Skeletal muscle cell (primary cell): ENCODE measurements around the gene KCNJ9.

ENCODE experiments used
- DNase-seq: peaks from one replicate; pipeline ENCODE4 v3.0.0-alpha.2; 2010; ENCODE audit warnings: low read depth
- H3K4me3 ChIP-seq: 2 replicates; pipeline ENCODE4 v1.5.1; 2011; ENCODE audit warnings: low read depth, mild to moderate bottlenecking, control low read depth, low read length, moderate library complexity

The KCNJ9 gene

DNA sequence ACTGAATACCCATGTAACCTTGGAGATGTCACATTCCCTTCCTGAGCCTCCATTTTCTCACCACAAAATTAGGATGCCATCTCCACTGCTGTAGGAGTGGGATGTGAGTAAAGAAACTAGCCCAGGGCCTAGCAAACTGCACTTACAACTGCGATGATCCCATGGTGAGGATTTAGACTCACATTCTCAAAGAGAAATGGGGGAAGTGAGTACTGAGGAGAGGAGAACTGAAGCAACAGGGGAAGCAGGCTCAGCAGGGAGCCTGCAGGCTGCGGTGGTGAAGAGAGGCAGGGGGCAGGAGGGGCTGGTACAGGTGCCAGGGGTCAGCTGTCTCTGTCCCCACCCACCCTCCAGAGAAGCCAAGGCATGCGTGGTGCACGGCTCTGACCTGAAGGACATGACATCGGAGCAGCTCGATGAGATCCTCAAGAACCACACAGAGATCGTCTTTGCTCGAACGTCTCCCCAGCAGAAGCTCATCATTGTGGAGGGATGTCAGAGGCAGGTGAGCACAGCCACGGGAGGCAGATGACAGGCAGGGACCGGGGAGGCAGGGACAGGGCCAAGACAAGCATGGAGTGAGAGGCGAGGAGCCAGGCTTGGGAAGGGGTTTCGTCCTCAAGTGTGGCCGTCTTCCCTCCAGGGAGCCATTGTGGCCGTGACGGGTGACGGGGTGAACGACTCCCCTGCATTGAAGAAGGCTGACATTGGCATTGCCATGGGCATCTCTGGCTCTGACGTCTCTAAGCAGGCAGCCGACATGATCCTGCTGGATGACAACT lies 53.6 kb downstream of the KCNJ9 start:
- no peak overlapping the region for H3K4me3 ChIP-seq
- DNase-seq = no peak

DNA sequence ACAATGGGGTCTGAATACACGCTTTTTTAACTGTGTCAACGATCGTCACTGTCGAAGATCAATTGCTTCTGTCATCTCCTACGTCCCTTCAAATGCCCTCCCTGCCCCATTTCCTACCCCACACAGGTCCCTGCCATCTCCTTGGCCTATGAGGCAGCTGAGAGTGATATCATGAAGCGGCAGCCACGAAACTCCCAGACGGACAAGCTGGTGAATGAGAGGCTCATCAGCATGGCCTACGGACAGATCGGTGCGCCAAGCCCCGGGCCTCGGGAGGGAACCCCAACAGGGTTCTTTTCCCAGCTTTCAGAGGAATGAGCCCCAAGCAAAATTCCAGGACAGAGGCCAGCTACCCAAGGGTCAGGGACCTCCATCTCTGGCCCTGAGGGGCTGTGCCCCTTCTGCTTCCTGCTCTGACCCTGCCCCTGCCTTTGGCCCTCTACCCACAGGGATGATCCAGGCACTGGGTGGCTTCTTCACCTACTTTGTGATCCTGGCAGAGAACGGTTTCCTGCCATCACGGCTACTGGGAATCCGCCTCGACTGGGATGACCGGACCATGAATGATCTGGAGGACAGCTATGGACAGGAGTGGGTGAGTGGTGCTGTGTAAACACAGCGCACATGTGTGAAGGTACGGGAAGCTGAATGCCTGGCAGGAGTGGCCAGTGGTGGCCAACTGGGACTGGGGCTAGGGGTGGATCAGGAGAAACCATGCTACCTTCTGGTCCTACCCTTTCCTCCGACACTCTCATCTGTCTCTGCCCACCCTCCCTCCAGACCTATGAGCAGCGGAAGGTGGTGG lies 55.0 kb downstream of the KCNJ9 start:
- DNase-seq = no peak
- no peak overlapping the region for H3K4me3 ChIP-seq

- no peak overlapping the region for H3K4me3 ChIP-seq
- DNase-seq = no peak
Observed at GRCh38 chr1:160136926-160137200, 55.5 kb downstream of the KCNJ9 start.

GRCh38 chr1:160137216-160137862 lies 56.0 kb downstream of the KCNJ9 start:
- H3K4me3 ChIP-seq = no peak overlapping the region
- DNase-seq = no peak

DNA sequence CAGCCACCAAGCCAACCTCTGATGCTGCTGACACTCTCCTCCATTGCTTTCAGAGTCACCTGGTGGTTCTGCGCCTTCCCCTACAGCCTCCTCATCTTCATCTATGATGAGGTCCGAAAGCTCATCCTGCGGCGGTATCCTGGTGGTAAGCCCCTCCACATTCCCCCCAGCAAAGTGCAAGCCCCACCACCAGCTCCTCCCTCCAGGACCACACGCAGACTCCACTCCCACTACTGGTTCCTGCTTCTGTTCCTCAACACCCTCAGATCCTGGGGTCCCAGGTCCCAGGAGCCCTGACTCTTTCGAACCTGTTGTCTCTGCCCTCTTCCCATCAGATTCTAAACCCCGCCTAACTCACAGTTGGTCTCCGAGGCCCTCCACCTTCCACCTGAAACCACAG lies 58.5 kb downstream of the KCNJ9 start:
- no peak for DNase-seq
- H3K4me3 ChIP-seq = no peak overlapping the region
